Lower lobe of right lung (tissue), 2 donors: ENCODE results near the gene HDAC8. TPM values are rescaled to one million over a fixed set of nuclear protein-coding genes. Genes with fewer than 3 reads are reported as not detected.
A peak's percentile ranks its signal among the peaks of the same experiment; 100 is the strongest.

Experiments
- ATAC-seq, 2 donors: fragments of 200-7000 bp; cut with Tn5 transposase; one replicate each; pipeline ENCODE4 v1.9.1; 2020 to 2022; ENCODE audit warnings: mild to moderate bottlenecking in 2 of 2, moderate library complexity in 2 of 2
- DNase-seq: peaks from one replicate; pipeline ENCODE4 v3.0.0-alpha.2; 2020
- H3K27ac ChIP-seq: fragments of 200-600 bp; one replicate; pipeline ENCODE4 v1.8.0; 2022
- H3K27me3 ChIP-seq: fragments of 200-600 bp; one replicate; pipeline ENCODE4 v1.8.0; 2022; ENCODE audit warnings: low read depth
- H3K36me3 ChIP-seq: fragments of 200-600 bp; one replicate; pipeline ENCODE4 v1.8.0; 2022; ENCODE audit warnings: mild to moderate bottlenecking
- H3K4me1 ChIP-seq: fragments of 200-600 bp; one replicate; pipeline ENCODE4 v1.8.0; 2022
- H3K4me3 ChIP-seq: fragments of 200-600 bp; one replicate; pipeline ENCODE4 v1.8.0; 2022; ENCODE audit warnings: mild to moderate bottlenecking
- H3K9me3 ChIP-seq: fragments of 200-600 bp; one replicate; pipeline ENCODE4 v1.8.0; 2022
- CTCF ChIP-seq: fragments of 200-600 bp; IDR thresholded peaks from one replicate; pipeline ENCODE4 v1.8.0; 2022; ENCODE audit warnings: antibody characterized with exemption, mild to moderate bottlenecking
- intact Hi-C: fragments of 100-400 bp; cut with DNase I; formaldehyde crosslinking; loops from one replicate; pipeline ENCODE4 v1.11.0; 2022
- total RNA-seq: library from RNA; stranded (reverse); fragmentation: NEBNext Ultra II Directional; extraction: Animal tissue kit (Norgen Biotek cat#: 25700); gene quantifications from one replicate; pipeline ENCODE4 v1.2.1, GENCODE V29; 2021
- donor health status: DM: no; HTN: yes; CAD: no; lungs with severe emphysema.

The HDAC8 gene
- total RNA-seq, 1 donor from 2014 or later = 26.9 TPM

- DNase-seq = no peak
- peak overlapping the region; percentile 41 for H3K27ac ChIP-seq
- no peaks in the 10 kb centered on the region for H3K27me3 ChIP-seq
- H3K4me1 ChIP-seq = peaks cover 11% of the 10 kb centered on the region
- no peak overlapping the region for H3K4me3 ChIP-seq
- intact Hi-C loops = no loop called here
- H3K9me3 ChIP-seq = no peaks in the 10 kb centered on the region
- no peak for TF ChIP-seq CTCF
- no peaks in the 10 kb centered on the region for H3K36me3 ChIP-seq
- peak; percentile 80 to 94 for ATAC-seq
Observed at GRCh38 chrX:72381439-72382201, 191.0 kb downstream of the HDAC8 start.

GRCh38 chrX:72376124-72376523 lies 196.5 kb downstream of the HDAC8 start:
- no peaks in the 10 kb centered on the region for H3K36me3 ChIP-seq
- TF ChIP-seq CTCF = no peak
- intact Hi-C loops = no loop called here
- ATAC-seq (no peak), DNase-seq (no peak)
- no peaks in the 10 kb centered on the region for H3K4me1 ChIP-seq
- no peak overlapping the region for H3K4me3 ChIP-seq
- H3K9me3 ChIP-seq = no peaks in the 10 kb centered on the region
- H3K27ac ChIP-seq = no peak overlapping the region
- H3K27me3 ChIP-seq = no peaks in the 10 kb centered on the region

- no peak for DNase-seq
- Histone ChIP-seq H3K27ac (no peak overlapping the region), H3K27me3 (no peaks in the 10 kb centered on the region)
Observed at GRCh38 chrX:72373136-72373535, 199.5 kb downstream of the HDAC8 start.

GRCh38 chrX:72372735-72373134 lies 199.9 kb downstream of the HDAC8 start:
- no peaks in the 10 kb centered on the region for H3K4me1 ChIP-seq
- no peak overlapping the region for H3K4me3 ChIP-seq
- H3K27ac ChIP-seq = no peak overlapping the region
- H3K27me3 ChIP-seq = no peaks in the 10 kb centered on the region
- DNase-seq (no peak), ATAC-seq (no peak)
- intact Hi-C loops = no loop called here
- no peaks in the 10 kb centered on the region for H3K36me3 ChIP-seq
- TF ChIP-seq CTCF = no peak
- no peaks in the 10 kb centered on the region for H3K9me3 ChIP-seq

More at GRCh38 chrX:72373136-72373535, 199.5 kb downstream of the HDAC8 start:
- intact Hi-C loops = no loop called here
- no peak for ATAC-seq
- no peak for TF ChIP-seq CTCF
- Histone ChIP-seq H3K4me1 (no peaks in the 10 kb centered on the region), H3K4me3 (no peak overlapping the region), H3K36me3 (no peaks in the 10 kb centered on the region), H3K9me3 (no peaks in the 10 kb centered on the region)

- intact Hi-C loops = no loop called here
- Histone ChIP-seq H3K27ac (no peak overlapping the region), H3K9me3 (no peaks in the 10 kb centered on the region), H3K4me1 (no peaks in the 10 kb centered on the region), H3K36me3 (no peaks in the 10 kb centered on the region), H3K27me3 (no peaks in the 10 kb centered on the region), H3K4me3 (no peak overlapping the region)
- ATAC-seq (no peak), DNase-seq (no peak)
- TF ChIP-seq CTCF = no peak
Observed at GRCh38 chrX:72371405-72371804, 201.2 kb downstream of the HDAC8 start.
